BJ (cell line): Measurements from ENCODE around the gene CEP104. TPM values are rescaled to one million over a fixed set of nuclear protein-coding genes. Genes with fewer than 3 reads are reported as not detected.
A peak's percentile ranks its signal among the peaks of the same experiment; 100 is the strongest.

Source experiments
- CTCF ChIA-PET: fragments of 350-600 bp; formaldehyde crosslinking; extraction: SDS; loops from one replicate; lab custom pipeline; 2021; ENCODE audit warnings: antibody characterized with exemption, inconsistent platforms; lab: Yijun Ruan, JAX
- POLR2A ChIA-PET: fragments of 300-600 bp; sonication (Branson Sonifier 250); formaldehyde crosslinking; extraction: SDS; loops from one replicate; lab custom pipeline; 2021; ENCODE audit warnings: antibody characterized with exemption; lab: Charles Lee
- DNase-seq: peaks from one replicate; pipeline ENCODE4 v3.0.0-alpha.2; 2011; ENCODE audit warnings: low read depth
- H3K27me3 ChIP-seq: 2 replicates; pipeline ENCODE4 v1.6.0; 2011; ENCODE audit warnings: low read length; ENCODE audit not compliant: control insufficient read depth, insufficient read depth
- H3K36me3 ChIP-seq: 2 replicates; pipeline ENCODE4 v1.5.1; 2011; ENCODE audit warnings: low read length; ENCODE audit not compliant: control insufficient read depth, insufficient read depth
- H3K4me3 ChIP-seq: 2 replicates; pipeline ENCODE4 v1.5.1; 2011; ENCODE audit warnings: low read depth, mild to moderate bottlenecking, control low read depth, low read length
- polyA plus RNA-seq: library from polyadenylated mRNA; depleted of rRNA; stranded (reverse); fragments of >200 nt; gene quantifications from 2 replicates; pipeline ENCODE4 v1.2.3, GENCODE V29; 2011
- TF ChIP-seq, protein P1 (sequence below): IDR thresholded peaks from 2 replicates; pipeline ENCODE4 v1.5.1; 2011; ENCODE audit warnings: low read depth, mild to moderate bottlenecking, control low read depth, inconsistent platforms, low read length, moderate library complexity; ENCODE audit not compliant: insufficient read depth

Gene CEP104
- polyA plus RNA-seq, 1 experiment, result 19.5 TPM

DNA sequence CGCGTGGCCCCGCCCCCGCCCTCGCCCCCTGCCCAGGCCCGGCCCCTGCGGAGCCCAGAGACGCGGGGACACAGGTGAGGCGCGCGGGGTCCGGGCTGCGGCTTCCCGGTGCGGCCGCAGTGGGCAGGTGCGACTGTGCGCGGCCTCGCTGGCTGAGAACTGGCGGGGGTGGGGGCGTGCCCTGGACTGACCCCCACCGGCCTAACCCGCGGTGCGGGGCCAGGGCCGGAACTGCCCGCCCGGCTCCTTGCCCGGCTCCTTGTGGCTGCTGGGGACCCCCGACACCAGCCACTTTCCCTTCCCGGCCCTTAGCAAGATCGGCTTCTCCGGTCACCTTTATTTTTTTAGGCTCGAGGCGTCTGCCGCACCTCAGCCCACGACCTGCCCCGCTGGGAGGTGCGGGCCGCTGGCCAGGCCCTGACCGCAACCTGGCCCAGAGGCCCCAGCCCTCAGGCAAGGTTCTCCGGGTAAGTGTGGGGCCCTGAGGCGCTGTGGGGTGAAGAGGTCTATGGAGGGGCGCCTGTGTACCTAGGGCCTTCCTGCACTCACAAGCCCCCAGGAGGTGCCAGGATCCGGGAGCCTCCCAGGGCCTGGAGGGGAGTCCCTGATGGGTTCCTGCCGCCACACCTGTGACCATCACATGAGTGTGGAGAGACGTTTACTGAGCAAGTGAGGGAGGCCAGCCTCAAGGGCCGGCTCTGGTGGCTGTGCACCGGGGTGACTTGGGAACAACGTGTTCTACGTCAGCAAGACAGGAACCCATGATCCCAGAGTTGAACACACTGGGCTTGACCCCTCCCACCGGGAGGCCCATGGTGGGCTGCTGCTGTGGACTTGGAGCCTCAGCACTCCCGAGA, 84.1 kb downstream of the CEP104 start, which contains the start of gene SMIM1:
TSS of gene SMIM1 (plus strand) at position 35 of the 857 bp plus-strand sequence. CDS start 2,625 bp downstream, outside the sequence.
- H3K36me3 ChIP-seq, result no peaks in the 10 kb centered on the region; the same call in 1 of the 2 replicates
- CTCF ChIA-PET, result interaction anchor here (1.4 kb wide), 1 partner anchor 18 kb away, joined by 3 read pairs; no protein-coding TSS in a partner anchor
- POLR2A ChIA-PET, result no interaction called here
- peak within 1 kb of the TSS; percentile 63 for H3K4me3 ChIP-seq
- no peaks in the 10 kb centered on the region for H3K27me3 ChIP-seq
- TF ChIP-seq, protein P1, sequence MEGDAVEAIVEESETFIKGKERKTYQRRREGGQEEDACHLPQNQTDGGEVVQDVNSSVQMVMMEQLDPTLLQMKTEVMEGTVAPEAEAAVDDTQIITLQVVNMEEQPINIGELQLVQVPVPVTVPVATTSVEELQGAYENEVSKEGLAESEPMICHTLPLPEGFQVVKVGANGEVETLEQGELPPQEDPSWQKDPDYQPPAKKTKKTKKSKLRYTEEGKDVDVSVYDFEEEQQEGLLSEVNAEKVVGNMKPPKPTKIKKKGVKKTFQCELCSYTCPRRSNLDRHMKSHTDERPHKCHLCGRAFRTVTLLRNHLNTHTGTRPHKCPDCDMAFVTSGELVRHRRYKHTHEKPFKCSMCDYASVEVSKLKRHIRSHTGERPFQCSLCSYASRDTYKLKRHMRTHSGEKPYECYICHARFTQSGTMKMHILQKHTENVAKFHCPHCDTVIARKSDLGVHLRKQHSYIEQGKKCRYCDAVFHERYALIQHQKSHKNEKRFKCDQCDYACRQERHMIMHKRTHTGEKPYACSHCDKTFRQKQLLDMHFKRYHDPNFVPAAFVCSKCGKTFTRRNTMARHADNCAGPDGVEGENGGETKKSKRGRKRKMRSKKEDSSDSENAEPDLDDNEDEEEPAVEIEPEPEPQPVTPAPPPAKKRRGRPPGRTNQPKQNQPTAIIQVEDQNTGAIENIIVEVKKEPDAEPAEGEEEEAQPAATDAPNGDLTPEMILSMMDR, result no peak
- no peak for DNase-seq

GRCh38 chr1:3772027-3772714, 84.8 kb downstream of the CEP104 start:
- Histone ChIP-seq H3K27me3 (no peaks in the 10 kb centered on the region), H3K4me3 (peak overlapping the region; percentile 63), H3K36me3 (no peaks in the 10 kb centered on the region; the same call in 1 of the 2 replicates)
- TF ChIP-seq, protein P1, result no peak
- no peak for DNase-seq
- CTCF ChIA-PET, result no interaction called here
- POLR2A ChIA-PET, result no interaction called here

DNA sequence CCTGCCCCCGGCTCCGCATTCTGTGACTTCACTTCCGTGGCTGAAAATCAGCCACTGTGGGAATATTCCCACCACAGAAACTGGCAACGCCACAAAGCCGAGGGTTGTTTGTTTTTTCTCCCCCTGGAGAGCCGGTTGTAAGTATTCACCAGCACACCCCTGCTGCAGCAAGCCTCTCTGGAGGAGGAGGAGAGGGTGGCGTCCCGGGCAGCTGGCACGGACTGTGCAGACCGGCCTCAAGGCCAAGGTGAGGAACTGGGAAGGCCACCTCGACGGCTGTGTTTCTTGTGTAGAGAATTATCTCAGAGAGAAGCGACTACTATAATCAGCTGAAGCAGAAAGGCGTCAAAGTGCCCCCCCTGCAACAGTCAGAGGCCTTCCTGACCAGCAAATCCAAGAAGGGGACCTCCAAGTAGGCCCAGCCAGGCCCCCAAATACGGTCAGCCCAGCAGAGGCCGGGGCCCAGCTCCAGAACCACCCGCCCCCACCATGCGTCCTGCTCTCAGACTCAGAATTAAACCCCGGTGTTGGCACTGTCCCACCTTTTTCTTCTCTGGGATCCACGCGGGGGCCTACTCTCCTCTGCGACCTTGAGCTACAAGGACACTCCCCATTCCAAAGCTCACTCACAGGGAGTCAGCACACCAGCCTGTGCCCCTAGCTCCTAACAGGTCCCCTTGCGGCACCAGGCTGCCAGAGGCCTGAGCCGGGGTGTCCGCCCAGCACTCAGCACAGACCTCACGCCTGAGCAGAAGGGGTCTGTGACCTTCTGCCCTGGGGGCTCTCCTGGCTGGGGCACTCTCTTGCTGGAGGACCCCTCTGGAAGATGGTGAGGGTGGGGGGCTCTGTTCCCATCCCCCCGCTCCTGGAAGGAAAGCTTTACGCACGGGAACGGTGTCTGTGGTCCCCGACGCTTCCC, 85.6 kb downstream of the CEP104 start:
- TF ChIP-seq, protein P1, result no peak
- H3K36me3 ChIP-seq, result no peaks in the 10 kb centered on the region; the same call in 1 of the 2 replicates
- H3K4me3 ChIP-seq, result peak overlapping the region; percentile 63
- peaks cover 2% of the 10 kb centered on the region; the same call in 1 of the 2 replicates for H3K27me3 ChIP-seq
- DNase-seq, result no peak
- ChIA-PET POLR2A (no interaction called here), CTCF (interaction anchor here (0.9 kb wide), 1 partner anchor 10 kb away, joined by 3 read pairs; no protein-coding TSS in a partner anchor)

- CTCF ChIA-PET, result interaction anchor here (0.6 to 0.7 kb wide), 2 partner anchors 31 to 80 kb away, joined by 3 read pairs; no protein-coding TSS in a partner anchor
- TF ChIP-seq, protein P1, result no peak
These were observed 86.8 kb downstream of the CEP104 start for GRCh38 chr1:3770047-3770765.

More at GRCh38 chr1:3770047-3770765, 86.8 kb downstream of the CEP104 start:
- H3K27me3 ChIP-seq, result peaks cover 2% of the 10 kb centered on the region; the same call in 1 of the 2 replicates
- no peak overlapping the region for H3K4me3 ChIP-seq
- DNase-seq, result no peak
- H3K36me3 ChIP-seq, result no peaks in the 10 kb centered on the region
- POLR2A ChIA-PET, result no interaction called here
